Adrenal gland (tissue), 5 donors: ENCODE measurements around the gene SMG6.

Experiments used
- CTCF ChIP-seq, 6 experiments: fragments of 450-650 bp in 4 of 6; fragments of 200-600 bp in 2 of 6; sonication (generic) in 1 of 6; IDR thresholded peaks; 1 replicate in 5 of 6; 2 replicates in 1 of 6; pipeline versions ENCODE4 v1.5.1 to v1.8.0; 2016 to 2021; ENCODE audit warnings: antibody characterized with exemption in 6 of 6, mild to moderate bottlenecking in 2 of 6, moderate library complexity in 1 of 6
- POLR2A ChIP-seq, 2 donors: fragments of 450-650 bp; IDR thresholded peaks; one replicate each; pipeline ENCODE4 v1.6.1; 2017; ENCODE audit warnings: antibody characterized with exemption in 2 of 2, mild to moderate bottlenecking in 2 of 2, moderate library complexity in 1 of 2
- donor health status: DM: no; HTN: no; CAD: no.

GRCh38 chr17:2195729-2196128, 107.9 kb downstream of the SMG6 start:
- TF ChIP-seq CTCF (IDR thresholded peaks at IDR 0.05): no peak
- TF ChIP-seq POLR2A (IDR thresholded peaks at IDR 0.05): no peak
